NCI-H2227 treated with DMSO at 0.1 percent for 48 hours (cell line): ENCODE measurements around the gene PRODH2.

Source experiments
- DNase-seq: peaks from one replicate; lab custom pipeline; 2025; lab: John Stamatoyannopoulos, UW

The PRODH2 gene

DNA sequence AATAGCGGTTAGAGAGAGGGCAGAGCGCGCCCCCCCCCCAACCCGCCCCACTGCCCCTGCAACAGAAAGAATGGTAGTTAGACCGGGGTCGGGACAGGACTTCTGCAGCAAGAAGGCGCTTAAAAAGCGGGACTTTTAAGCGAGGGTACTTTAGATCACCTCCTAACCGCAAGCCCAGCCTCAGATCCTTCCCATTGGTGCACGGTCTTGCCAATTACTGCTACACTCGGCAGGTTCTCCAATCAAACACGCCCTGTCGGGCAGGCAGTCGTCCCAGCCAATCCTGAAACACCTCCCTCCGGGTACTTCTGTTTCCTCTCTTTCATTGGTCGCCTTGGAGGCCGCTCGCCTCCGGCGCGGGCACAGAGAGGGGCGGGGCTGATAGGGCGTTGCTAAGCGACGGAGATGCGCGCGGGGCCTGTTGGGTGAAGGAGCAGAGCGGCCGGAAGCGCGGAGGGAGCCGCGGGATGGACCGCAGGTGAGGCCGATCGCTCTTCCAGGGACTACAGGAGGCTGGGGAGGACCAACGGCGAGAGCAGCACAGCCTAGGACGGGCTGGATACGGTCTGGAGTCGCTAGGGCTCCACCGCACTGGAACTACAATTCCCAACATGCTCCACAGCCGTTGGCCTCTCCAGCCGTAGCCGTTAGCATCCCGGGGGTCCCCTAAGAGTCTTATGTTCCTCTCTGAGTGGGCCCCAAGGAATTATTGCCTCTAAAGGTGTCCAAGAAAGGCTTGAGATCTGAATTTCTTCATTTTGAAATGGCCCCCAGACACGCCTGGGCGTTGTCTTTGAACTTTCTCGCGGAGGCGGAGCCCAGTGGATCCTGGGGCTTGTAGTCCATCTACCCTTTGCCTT, 54.7 kb downstream of the PRODH2 start, which contains the start of gene PROSER3:
Gene PROSER3 (plus strand): TSS at position 428 of the 860 bp plus-strand sequence. CDS start 40 bp downstream, at position 468.
- DNase-seq = peak; percentile 100

DNA sequence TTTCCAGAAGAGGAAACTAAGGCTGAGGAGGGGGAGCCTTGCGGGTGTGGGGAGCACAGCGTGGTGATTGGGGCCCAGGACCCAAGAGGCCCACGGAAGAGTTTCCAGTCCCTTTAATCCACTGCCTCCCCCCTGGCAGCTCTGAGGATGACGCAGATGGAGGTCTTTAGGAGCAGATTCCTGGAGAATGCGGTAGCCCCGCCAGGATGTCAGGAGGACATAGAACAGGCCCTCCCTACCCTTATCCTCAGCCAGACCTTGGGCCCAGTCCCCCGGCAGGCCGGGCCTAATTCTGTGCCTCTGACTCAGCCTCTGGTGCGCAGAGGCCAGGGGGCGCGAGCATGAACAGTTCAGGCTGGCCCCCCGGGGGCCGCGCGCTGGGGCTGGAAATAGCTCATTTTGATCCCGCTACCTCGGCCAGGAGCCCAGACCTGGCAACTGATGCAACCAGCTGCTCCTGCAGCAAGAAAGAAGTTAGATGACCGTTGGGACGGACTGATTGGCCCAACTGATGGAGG, 55.4 kb downstream of the PRODH2 start:
- DNase-seq = no peak

DNA sequence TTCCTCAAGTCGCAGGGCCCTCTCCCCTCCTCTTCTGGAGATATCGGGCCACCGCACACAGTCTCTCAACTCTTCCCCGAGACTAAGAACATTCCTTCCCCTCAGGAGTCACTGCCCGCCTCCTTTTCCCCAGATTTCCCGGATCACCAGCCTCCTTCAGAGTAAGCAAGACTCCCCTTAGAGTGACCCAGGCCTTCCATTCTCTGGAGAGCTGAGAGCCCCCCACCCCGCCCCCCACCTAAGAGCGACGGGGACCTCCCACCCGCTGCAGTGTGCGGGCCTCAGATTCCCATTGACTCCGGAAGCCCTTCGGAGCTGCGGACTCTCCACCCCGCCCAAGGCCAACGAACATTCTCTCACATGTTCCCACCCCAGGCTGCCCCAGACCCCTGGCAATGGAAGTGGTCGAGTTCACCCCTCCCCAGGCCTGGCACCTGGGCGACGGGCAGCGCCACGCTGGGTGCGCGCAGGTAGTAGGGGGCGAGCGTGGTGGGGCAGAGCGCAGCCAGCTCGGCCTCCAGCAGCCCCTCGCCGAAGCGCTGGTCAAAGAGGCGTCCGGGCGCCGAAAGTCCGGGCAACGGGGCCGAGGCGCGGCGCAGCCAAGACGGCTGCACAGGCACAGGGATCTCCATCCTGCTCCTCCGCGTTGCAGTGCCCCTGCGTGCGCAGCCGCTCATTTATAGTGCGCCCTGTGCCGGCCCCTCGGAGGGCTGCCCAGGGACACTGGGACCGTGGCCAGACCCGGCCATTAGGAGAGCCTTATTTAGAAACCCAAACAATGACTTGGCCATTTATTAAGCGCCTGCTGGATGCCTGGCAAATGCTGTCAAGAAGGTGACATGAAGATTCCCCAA, 56.0 kb downstream of the PRODH2 start, which contains the start of gene HSPB6:
Gene HSPB6 (minus strand): TSS at position 653 of the 854 bp plus-strand sequence. CDS start 21 bp downstream, at position 632.
- no peak for DNase-seq

DNA sequence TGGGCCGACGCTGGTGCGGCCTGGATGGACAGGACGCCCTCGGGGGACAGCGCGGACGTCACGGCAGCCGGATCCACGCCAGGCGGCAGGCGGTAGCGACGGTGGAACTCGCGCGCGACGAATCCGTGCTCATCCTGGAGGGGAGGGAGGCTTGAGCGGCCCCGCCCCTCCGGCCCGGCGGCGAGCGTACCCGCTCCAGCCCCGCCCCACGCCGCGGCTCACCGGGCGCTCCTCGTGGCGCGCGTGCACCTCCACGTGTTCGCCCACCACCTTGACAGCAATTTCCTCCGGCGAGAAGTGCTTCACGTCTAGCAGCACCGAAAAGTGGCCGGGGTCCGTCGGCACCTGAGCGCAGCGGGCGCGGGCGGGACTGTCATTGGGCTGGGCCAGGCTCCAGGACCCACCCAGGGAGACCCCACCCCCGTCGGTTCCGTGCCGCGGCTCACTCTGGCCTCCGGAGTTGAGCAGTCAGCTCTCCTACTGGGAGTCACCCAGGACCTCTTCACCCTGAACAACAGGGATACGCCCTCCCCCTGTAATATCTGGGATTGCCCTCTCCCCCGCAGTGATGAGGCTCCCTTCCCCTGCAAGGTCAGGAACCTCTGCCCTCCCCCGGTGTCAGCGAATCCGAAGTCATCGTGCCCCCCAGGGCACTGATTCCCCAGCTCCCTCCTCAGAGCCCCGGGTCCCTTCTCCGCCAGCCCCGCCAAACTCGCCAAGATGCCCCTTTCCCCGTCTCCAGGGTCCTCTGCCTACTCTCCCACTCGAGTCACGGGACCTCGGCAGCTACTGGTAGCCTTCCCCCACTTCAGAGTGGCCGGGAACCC, 56.9 kb downstream of the PRODH2 start:
- no peak for DNase-seq

DNA sequence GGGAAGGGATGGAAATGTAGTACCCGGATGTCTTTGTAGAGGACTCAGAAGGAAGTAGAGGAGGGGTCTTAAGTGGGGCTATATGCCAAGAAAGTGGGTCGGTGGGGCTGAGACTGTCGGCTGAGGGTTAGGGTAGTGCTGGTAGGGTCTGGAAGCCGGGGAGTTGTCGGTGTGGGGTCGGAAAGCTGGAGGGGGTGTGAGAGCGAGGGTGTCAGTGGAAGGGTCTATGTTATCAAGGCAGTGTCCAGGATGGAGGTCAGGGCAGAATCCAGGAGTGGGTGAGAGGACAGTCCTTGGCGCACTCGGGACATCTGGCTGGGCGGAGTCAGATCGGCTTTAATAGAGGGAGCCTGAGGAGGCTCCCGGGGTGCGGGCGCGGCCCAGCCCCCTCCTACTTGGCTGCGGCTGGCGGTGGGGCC, 57.5 kb downstream of the PRODH2 start:
- DNase-seq = no peak

- no peak for DNase-seq
Measured at GRCh38 chr19:35754370-35755130, 58.1 kb downstream of the PRODH2 start.

GRCh38 chr19:35753634-35754369, 58.8 kb downstream of the PRODH2 start:
- DNase-seq = no peak

DNA sequence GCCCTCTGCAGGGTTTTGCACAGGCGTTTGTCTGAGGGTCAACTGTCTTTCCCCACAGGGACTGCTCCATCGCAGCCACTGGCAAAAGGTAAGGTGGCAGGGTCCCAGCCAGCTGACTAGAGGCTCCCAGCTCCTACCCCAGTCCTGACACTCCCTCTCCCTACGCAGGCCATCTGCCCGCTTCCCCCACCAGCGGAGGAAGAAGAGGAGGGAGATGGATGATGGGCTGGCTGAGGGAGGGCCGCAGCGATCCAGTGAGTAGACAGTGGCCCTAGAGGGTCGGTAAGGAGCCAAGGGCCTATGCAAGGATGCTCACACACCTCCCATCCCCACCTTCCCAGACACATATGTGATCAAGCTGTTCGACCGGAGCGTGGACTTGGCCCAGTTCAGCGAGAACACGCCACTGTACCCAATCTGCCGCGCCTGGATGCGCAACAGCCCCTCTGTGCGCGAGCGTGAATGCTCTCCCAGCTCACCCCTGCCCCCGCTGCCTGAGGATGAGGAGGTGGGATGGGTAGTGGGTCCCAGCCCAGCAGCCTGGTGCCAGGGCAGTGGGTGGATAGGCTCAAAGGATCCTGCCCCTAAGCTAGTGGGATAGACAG, 59.8 kb downstream of the PRODH2 start:
- DNase-seq = no peak

- no peak for DNase-seq
Measured at GRCh38 chr19:35751839-35752745, 60.6 kb downstream of the PRODH2 start.

DNA sequence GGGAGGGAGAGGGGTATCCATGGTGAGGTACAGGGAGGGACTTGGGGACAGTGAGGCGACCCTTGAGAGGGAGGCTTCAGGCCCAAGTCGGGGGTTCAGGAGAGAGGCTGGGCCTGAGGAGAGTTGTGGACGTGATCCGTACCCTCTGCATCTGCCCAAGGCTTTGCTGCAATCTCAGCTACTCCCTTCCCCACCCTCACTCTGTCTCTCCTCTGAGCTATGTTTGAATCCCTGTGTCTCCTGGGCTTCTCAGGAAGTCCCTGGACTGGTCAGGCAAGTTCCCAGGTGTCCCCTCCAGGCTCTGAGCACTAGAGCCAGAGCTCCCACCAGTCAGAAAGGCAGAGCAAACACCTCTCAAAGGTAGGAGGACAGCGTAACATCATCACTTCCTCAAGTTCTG, 62.5 kb downstream of the PRODH2 start:
- no peak for DNase-seq
